Tibial nerve (tissue), 4 donors: Measurements from ENCODE around the gene SLC35F6. TPM values are rescaled to one million over a fixed set of nuclear protein-coding genes. Genes with fewer than 3 reads are reported as not detected.
"Not testable (repeated sequence)": the region's sequence is repeated elsewhere in the genome, so short reads cannot be mapped to it uniquely, and the experiment has no call there.

Experiments
- DNase-seq, 2 donors: peaks; one replicate each; pipeline ENCODE4 v3.0.0-alpha.2; 2019; ENCODE audit warnings: low spot score in 2 of 2
- H3K27ac ChIP-seq, 4 donors: fragments of 200-600 bp; sonication (generic) in 3 of 4; one replicate each; pipeline ENCODE4 v1.5.1; 2017 to 2019; ENCODE audit warnings: mild to moderate bottlenecking in 1 of 4
- H3K27me3 ChIP-seq, 2 donors: fragments of 200-600 bp; sonication (generic) in 1 of 2; one replicate each; pipeline versions ENCODE4 v1.5.1 to v1.6.0; 2017 to 2019
- H3K36me3 ChIP-seq, 3 donors: fragments of 200-600 bp; sonication (generic); one replicate each; pipeline ENCODE4 v1.5.1; 2018 to 2019
- H3K4me1 ChIP-seq, 4 donors: fragments of 200-600 bp; sonication (generic) in 3 of 4; one replicate each; pipeline ENCODE4 v1.5.1; 2017 to 2019
- H3K4me3 ChIP-seq, 4 donors: fragments of 200-600 bp; sonication (generic) in 3 of 4; one replicate each; pipeline ENCODE4 v1.5.1; 2017 to 2019; ENCODE audit warnings: mild to moderate bottlenecking in 1 of 4, moderate library complexity in 1 of 4
- H3K9me3 ChIP-seq, 4 donors: fragments of 200-600 bp; sonication (generic) in 3 of 4; one replicate each; pipeline ENCODE4 v1.5.1; 2017 to 2019
- CTCF ChIP-seq, 5 experiments: fragments of 200-600 bp in 3 of 5; fragments of 450-650 bp in 2 of 5; sonication (generic) in 3 of 5; IDR thresholded peaks; one replicate each; pipeline ENCODE4 v1.5.1; 2016 to 2019; ENCODE audit warnings: antibody characterized with exemption in 5 of 5, mild to moderate bottlenecking in 3 of 5, moderate library complexity in 2 of 5
- EP300 ChIP-seq, 2 donors: sonication (generic); formaldehyde crosslinking; IDR thresholded peaks; one replicate each; pipeline ENCODE4 v1.6.1; 2017; ENCODE audit warnings: antibody characterized with exemption in 2 of 2, mild to moderate bottlenecking in 1 of 2
- POLR2A ChIP-seq, 2 donors: fragments of 450-650 bp; IDR thresholded peaks; one replicate each; pipeline ENCODE4 v1.6.1; 2017; ENCODE audit warnings: antibody characterized with exemption in 2 of 2, mild to moderate bottlenecking in 2 of 2, moderate library complexity in 2 of 2
- WGBS, 2 donors: methylation state at CpG; one replicate each; pipeline ENCODE4 v1.1.5; 2018; 5-methylcytosine and 5-hydroxymethylcytosine counted together
- total RNA-seq, 4 donors: library from RNA; depleted of rRNA; stranded (reverse); fragments of >200 nt; gene quantifications; one replicate each; pipeline ENCODE4 v1.1.0, GENCODE V29; 2016

SLC35F6 gene
- total RNA-seq, 4 donors from 2014 or later, result 30.1 to 51.6 (median 43.3) TPM

GRCh38 chr2:26793518-26793917 lies 29.4 kb downstream of the SLC35F6 start:
- Histone ChIP-seq H3K4me3 (no peak overlapping the region), H3K9me3 (peaks cover 0 to 9% (median 0%) of the 10 kb centered on the region in 4 donors), H3K27ac (no peak overlapping the region), H3K27me3 (no peaks in the 10 kb centered on the region), H3K36me3 (no peaks in the 10 kb centered on the region), H3K4me1 (no peaks in the 10 kb centered on the region)
- no peak for DNase-seq
- WGBS, 2 donors, result 93 to 97% methylated on average over 3 of the region's 3 CpGs
- TF ChIP-seq CTCF (IDR thresholded peaks at IDR 0.05) (no peak), EP300 (IDR thresholded peaks at IDR 0.05) (no peak), POLR2A (IDR thresholded peaks at IDR 0.05) (no peak)

GRCh38 chr2:26795135-26795534 lies 31.1 kb downstream of the SLC35F6 start:
- not testable (repeated sequence) for H3K4me1 ChIP-seq, H3K27ac ChIP-seq, DNase-seq, H3K36me3 ChIP-seq, H3K9me3 ChIP-seq, H3K4me3 ChIP-seq, H3K27me3 ChIP-seq
- 82 to 89% methylated on average over 8 to 9 of the region's 17 CpGs for WGBS, 2 donors

GRCh38 chr2:26801328-26801727 lies 37.2 kb downstream of the SLC35F6 start:
- H3K9me3 ChIP-seq, result no peaks in the 10 kb centered on the region
- H3K27me3 ChIP-seq, result no peaks in the 10 kb centered on the region
- no peak overlapping the region for H3K4me3 ChIP-seq
- H3K27ac ChIP-seq, result no peak overlapping the region
- no peaks in the 10 kb centered on the region for H3K4me1 ChIP-seq
- TF ChIP-seq CTCF (IDR thresholded peaks at IDR 0.05), result no peak
- no peaks in the 10 kb centered on the region for H3K36me3 ChIP-seq
- WGBS, 2 donors, result 60 to 73% methylated on average over 4 of the region's 4 CpGs
- no peak for DNase-seq

- Histone ChIP-seq H3K27ac (no peak overlapping the region), H3K27me3 (no peaks in the 10 kb centered on the region), H3K36me3 (no peaks in the 10 kb centered on the region), H3K9me3 (no peaks in the 10 kb centered on the region), H3K4me1 (no peaks in the 10 kb centered on the region), H3K4me3 (no peak overlapping the region)
- no peak for TF ChIP-seq EP300 (IDR thresholded peaks at IDR 0.05)
- no peak for TF ChIP-seq POLR2A (IDR thresholded peaks at IDR 0.05)
- no peak for TF ChIP-seq CTCF (IDR thresholded peaks at IDR 0.05)
- no peak for DNase-seq
- 91 to 93% methylated on average over 7 of the region's 7 CpGs for WGBS, 2 donors
Measured at GRCh38 chr2:26801796-26802195, 37.7 kb downstream of the SLC35F6 start.

- no peaks in the 10 kb centered on the region for H3K4me1 ChIP-seq
- H3K4me3 ChIP-seq, result no peak overlapping the region
- H3K36me3 ChIP-seq, result no peaks in the 10 kb centered on the region
- WGBS, 2 donors, result 68 to 80% methylated on average over 5 of the region's 5 CpGs
- no peak for DNase-seq
- H3K27ac ChIP-seq, result no peak overlapping the region
- no peaks in the 10 kb centered on the region for H3K9me3 ChIP-seq
- no peak for TF ChIP-seq POLR2A (IDR thresholded peaks at IDR 0.05)
- no peak for TF ChIP-seq CTCF (IDR thresholded peaks at IDR 0.05)
- no peak for TF ChIP-seq EP300 (IDR thresholded peaks at IDR 0.05)
- H3K27me3 ChIP-seq, result no peaks in the 10 kb centered on the region
Measured at GRCh38 chr2:26805241-26805676, 41.2 kb downstream of the SLC35F6 start.

- Histone ChIP-seq H3K27me3 (no peaks in the 10 kb centered on the region), H3K36me3 (no peaks in the 10 kb centered on the region), H3K4me3 (no peak overlapping the region), H3K4me1 (no peaks in the 10 kb centered on the region), H3K9me3 (no peaks in the 10 kb centered on the region), H3K27ac (no peak overlapping the region)
- no peak for DNase-seq
- WGBS, 2 donors, result 54 to 67% methylated on average over 2 of the region's 2 CpGs
- no peak for TF ChIP-seq EP300 (IDR thresholded peaks at IDR 0.05)
- no peak for TF ChIP-seq CTCF (IDR thresholded peaks at IDR 0.05)
- TF ChIP-seq POLR2A (IDR thresholded peaks at IDR 0.05), result no peak
Measured at GRCh38 chr2:26807788-26808460, 43.8 kb downstream of the SLC35F6 start.
